ENCODE results near the gene SPRR3.
"Not testable (repeated sequence)": the region's sequence is repeated elsewhere in the genome, so short reads cannot be mapped to it uniquely, and the experiment has no call there.

SPRR3 gene

GRCh38 chr1:152996633-152997400 lies 4.7 kb upstream of the SPRR3 start:
- no peak for DNase-seq (ENCODE audit: low read depth)
- H3K4me3 ChIP-seq (ENCODE audit: low read depth, low read length) = no peak overlapping the region
- no peak for TF ChIP-seq CTCF (IDR thresholded peaks at IDR 0.05; ENCODE audit: control insufficient read depth, extremely low read depth, insufficient read depth)

- no peak overlapping the region for H3K4me3 ChIP-seq (ENCODE audit: low read depth, low read length)
- TF ChIP-seq CTCF (IDR thresholded peaks at IDR 0.05; ENCODE audit: control insufficient read depth, extremely low read depth, insufficient read depth) = no peak
- peak; percentile 88 for DNase-seq (ENCODE audit: low read depth)
These were observed 3.6 kb upstream of the SPRR3 start for GRCh38 chr1:152997901-152998300.

- TF ChIP-seq CTCF (IDR thresholded peaks at IDR 0.05; ENCODE audit: control insufficient read depth, extremely low read depth, insufficient read depth) = no peak
- DNase-seq (ENCODE audit: low read depth) = no peak
- H3K4me3 ChIP-seq (ENCODE audit: low read depth, low read length) = no peak overlapping the region
These were observed 3.1 kb upstream of the SPRR3 start for GRCh38 chr1:152998476-152998875.

GRCh38 chr1:152999818-153000217 lies 1.7 kb upstream of the SPRR3 start:
- DNase-seq (ENCODE audit: low read depth) = no peak
- H3K4me3 ChIP-seq (ENCODE audit: low read depth, low read length) = no peak overlapping the region

GRCh38 chr1:153000294-153000693 lies 1.3 kb upstream of the SPRR3 start:
- DNase-seq (ENCODE audit: low read depth) = no peak
- H3K4me3 ChIP-seq (ENCODE audit: low read depth, low read length) = no peak overlapping the region
- TF ChIP-seq CTCF (IDR thresholded peaks at IDR 0.05; ENCODE audit: control insufficient read depth, extremely low read depth, insufficient read depth) = no peak

More at GRCh38 chr1:152999818-153000217, 1.7 kb upstream of the SPRR3 start:
- TF ChIP-seq CTCF (IDR thresholded peaks at IDR 0.05; ENCODE audit: control insufficient read depth, extremely low read depth, insufficient read depth) = no peak

GRCh38 chr1:153011235-153011758 lies 9.7 kb downstream of the SPRR3 start:
- not testable (repeated sequence) for DNase-seq (ENCODE audit: low read depth)

GRCh38 chr1:153021829-153022228 lies 20.3 kb downstream of the SPRR3 start:
- DNase-seq (ENCODE audit: low read depth); H3K4me3 ChIP-seq (ENCODE audit: low read depth, low read length): not testable (repeated sequence)

More at GRCh38 chr1:153011235-153011758, 9.7 kb downstream of the SPRR3 start:
- H3K4me3 ChIP-seq (ENCODE audit: low read depth, low read length) = not testable (repeated sequence)

GRCh38 chr1:153022340-153022739 lies 20.8 kb downstream of the SPRR3 start:
- DNase-seq (ENCODE audit: low read depth); H3K4me3 ChIP-seq (ENCODE audit: low read depth, low read length): not testable (repeated sequence)

Data from LNCaP clone FGC (cell line).